Heart right ventricle (tissue), 16 donors: ENCODE results near the gene FAM25G. TPM values are rescaled to one million over a fixed set of nuclear protein-coding genes. Genes with fewer than 3 reads are reported as not detected.
A peak's percentile ranks its signal among the peaks of the same experiment; 100 is the strongest.

ENCODE experiments used
- ATAC-seq, 8 donors: fragments of 200-7000 bp; cut with Tn5 transposase; one replicate each; pipeline ENCODE4 v1.9.1; 2020; ENCODE audit warnings: mild to moderate bottlenecking in 8 of 8, moderate library complexity in 8 of 8, moderate number of reproducible peaks in 1 of 8
- DNase-seq, 2 donors: peaks; one replicate each; pipeline ENCODE4 v3.0.0-alpha.2; 2020
- H3K27ac ChIP-seq, 10 donors: fragments of 200-600 bp; sonication (generic) in 2 of 10; one replicate each; pipeline versions ENCODE4 v1.5.0 to v1.8.0; 2020 to 2022; ENCODE audit warnings: mild to moderate bottlenecking in 3 of 10
- H3K27me3 ChIP-seq, 7 donors: fragments of 200-600 bp; one replicate each; pipeline ENCODE4 v1.8.0; 2021 to 2022; ENCODE audit warnings: mild to moderate bottlenecking in 2 of 7
- H3K36me3 ChIP-seq, 9 donors: fragments of 200-600 bp; sonication (generic) in 1 of 9; one replicate each; pipeline versions ENCODE4 v1.5.0 to v1.8.0; 2020 to 2022; ENCODE audit warnings: mild to moderate bottlenecking in 2 of 9
- H3K4me1 ChIP-seq, 9 donors: fragments of 200-600 bp; sonication (generic) in 1 of 9; one replicate each; pipeline versions ENCODE4 v1.5.0 to v1.8.0; 2020 to 2022; ENCODE audit warnings: mild to moderate bottlenecking in 4 of 9
- H3K4me3 ChIP-seq, 10 donors: fragments of 200-600 bp; sonication (generic) in 2 of 10; one replicate each; pipeline versions ENCODE4 v1.5.0 to v1.8.0; 2020 to 2022; ENCODE audit warnings: mild to moderate bottlenecking in 7 of 10, moderate library complexity in 2 of 10
- H3K9me3 ChIP-seq, 11 donors: fragments of 200-600 bp in 10 of 11; sonication (generic) in 2 of 11; one replicate each; pipeline versions ENCODE4 v1.5.0 to v1.8.0; 2013 to 2022; ENCODE audit warnings: mild to moderate bottlenecking in 2 of 11, control low read depth in 1 of 11, moderate library complexity in 1 of 11
- CTCF ChIP-seq, 9 donors: fragments of 200-600 bp; sonication (generic) in 2 of 9; IDR thresholded peaks; one replicate each; pipeline versions ENCODE4 v1.5.0 to v1.8.0; 2021 to 2022; ENCODE audit warnings: antibody characterized with exemption in 9 of 9, mild to moderate bottlenecking in 5 of 9, moderate library complexity in 1 of 9
- WGBS, 2 donors: extraction: QIAGEN DNeasy Blood & Tissue Kit; methylation state at CpG; one replicate each; pipeline ENCODE4 v1.1.7; 2013; ENCODE audit warnings: inconsistent platforms in 1 of 2; 5-methylcytosine and 5-hydroxymethylcytosine counted together
- intact Hi-C, 10 donors: fragments of 100-400 bp; cut with DNase I; formaldehyde crosslinking; loops; one replicate each; pipeline versions ENCODE4 v1.11.1 to v1.14.2; 2022
- polyA plus RNA-seq, 2 donors: library from polyadenylated mRNA; stranded (reverse); fragments of 200-250 nt; gene quantifications; one replicate each; pipeline ENCODE4 v1.2.3, GENCODE V29; 2013
- total RNA-seq, 10 donors: library from RNA; stranded (reverse); fragmentation: NEBNext Ultra II Directional in 3 of 10; extraction: Animal tissue kit (Norgen Biotek cat#: 25700) in 3 of 10; gene quantifications; one replicate each; pipeline versions ENCODE4 v1.2.1 to v1.2.4, GENCODE V29; 2021 to 2023
- donor health status: Arrhythmogenic right ventricular cardiomyopathy.
- donor health status: ischemic (EF 13 %, LVEDD 7.1; RV severe dilation, severe dysfunction).
- donor health status: healthy with polysubstance abuse.
- donor health status: DM: no; HTN: yes; CAD: no.
- donor health status: DM: no; HTN: no; CAD: no.
- donor health status: ischemic (EF 25% LVEDD 6.9; RV normal size, moderate dysfunction).
- donor health status: ischemic (EF 25% LVEDD 5.7; RV mildly dilated, moderate dysfunction).
- donor health status: healthy.
- donor health status: DM: yes; HTN: yes; CAD: no.
- donor health status: Ischemic cardiomyopathy.
- donor health status: ischemic (EF 35%, LVEDD 5.7; RV mildly dilated, moderate dysfunction).
- donor health status: nonischemic (EF 11% LVEDD 7.7; RV severe dilation, severe dysfunction).
- donor health status: DM: yes; HTN: yes; CAD: no.
- donor health status: PGD.
- donor health status: ischemic (EF 29% LVEDD 5.4; RV normal size, mild dysfunction).
- donor health status: nonischemic (EF 23%, LVEDD 6.1; RV moderate dilation, normal function).

The FAM25G gene
- total and polyA plus RNA-seq, 12 donors, result not detected

GRCh38 chr10:47438857-47439474, 52.5 kb downstream of the FAM25G start:
- Histone ChIP-seq H3K9me3 (peaks cover 0 to 19% (median 0%) of the 10 kb centered on the region in 11 donors), H3K36me3 (no peaks in the 10 kb centered on the region), H3K27ac (no peak overlapping the region), H3K4me3 (no peak overlapping the region), H3K4me1 (no peaks in the 10 kb centered on the region), H3K27me3 (peaks cover 0 to 23% (median 7%) of the 10 kb centered on the region in 7 donors)
- WGBS, 2 donors, result 34 to 38% methylated on average over 6 of the region's 6 CpGs
- TF ChIP-seq CTCF (IDR thresholded peaks at IDR 0.05), result peak in 7 of 9 donors; percentile 36 to 51 (median 41)
- intact Hi-C loops, result no loop called here
- ATAC-seq (peak in 6 of 8 donors; percentile 42 to 79 (median 68)), DNase-seq (no peak)

Other genes with a start within 250 kb of the FAM25G start
- gene GDF10, start 191.5 kb downstream of the FAM25G start, total RNA-seq, result 1 to 10 TPM in 2 of 10 donors, under 1 TPM in 8; 0.10 to 1.6 (median 0.36) TPM
- under 1 TPM; 0.37 to 0.52 TPM for gene GDF10, start 191.5 kb downstream of the FAM25G start, polyA plus RNA-seq
- not detected for gene GDF2, start 169.2 kb downstream of the FAM25G start, total RNA-seq
- gene GDF2, start 169.2 kb downstream of the FAM25G start, polyA plus RNA-seq, result not detected
- not detected for gene RBP3, start 143.3 kb downstream of the FAM25G start, total RNA-seq
- gene RBP3, start 143.3 kb downstream of the FAM25G start, polyA plus RNA-seq, result not detected
- gene ZNF488, start 107.4 kb downstream of the FAM25G start, total RNA-seq, result under 1 TPM in 4 of 10 donors, not detected in 6; 0.05 to 0.14 (median 0.11) TPM
- gene ZNF488, start 107.4 kb downstream of the FAM25G start, polyA plus RNA-seq, result under 1 TPM in 1 of 2 donors, not detected in 1; 0.06 TPM
- 1 to 10 TPM in 1 of 10 donors, under 1 TPM in 2, not detected in 7; 0.37 to 1.2 (median 0.44) TPM for gene ANXA8, start 7.6 kb downstream of the FAM25G start, total RNA-seq
- under 1 TPM in 1 of 2 donors, not detected in 1; 0.09 TPM for gene ANXA8, start 7.6 kb downstream of the FAM25G start, polyA plus RNA-seq
- 1 to 10 TPM; 1.4 to 4.1 (median 2.4) TPM for gene AGAP9, start 31.9 kb upstream of the FAM25G start, total RNA-seq
- gene AGAP9, start 31.9 kb upstream of the FAM25G start, polyA plus RNA-seq, result 10 to 100 TPM in 1 of 2 donors, 1 to 10 TPM in 1; 2.4 to 24.7 TPM